Inferior parietal cortex (tissue), 1 donor: ENCODE data around the gene ABCG2.
"Not testable (repeated sequence)": the region's sequence is repeated elsewhere in the genome, so short reads cannot be mapped to it uniquely, and the experiment has no call there.

Source experiments
- DNase-seq: peaks from one replicate; pipeline ENCODE4 v3.0.0-alpha.2; 2016; ENCODE audit errors: extremely low spot score

The ABCG2 gene

GRCh38 chr4:88112856-88113255 is 45.6 kb downstream of the ABCG2 start:
- DNase-seq = no peak

DNA sequence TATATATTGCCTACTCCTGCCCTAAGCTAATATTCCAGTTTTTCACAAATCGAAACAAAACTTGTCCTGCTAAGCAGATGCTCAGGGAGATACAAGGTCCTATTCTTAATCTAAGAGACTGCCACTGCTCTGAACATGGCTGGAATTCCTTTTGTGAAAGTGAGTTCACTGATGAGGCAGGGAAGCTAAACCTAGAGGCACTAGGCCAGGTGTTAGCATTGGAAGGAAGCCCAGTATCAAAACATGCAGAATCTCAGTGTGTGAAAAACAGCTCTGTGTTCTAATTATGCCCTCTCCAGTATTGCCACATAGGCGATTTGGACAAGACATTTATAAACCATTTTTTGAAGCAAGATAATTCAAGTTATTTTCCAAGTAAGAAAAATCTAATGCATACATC is 47.6 kb downstream of the ABCG2 start:
- no peak for DNase-seq

DNA sequence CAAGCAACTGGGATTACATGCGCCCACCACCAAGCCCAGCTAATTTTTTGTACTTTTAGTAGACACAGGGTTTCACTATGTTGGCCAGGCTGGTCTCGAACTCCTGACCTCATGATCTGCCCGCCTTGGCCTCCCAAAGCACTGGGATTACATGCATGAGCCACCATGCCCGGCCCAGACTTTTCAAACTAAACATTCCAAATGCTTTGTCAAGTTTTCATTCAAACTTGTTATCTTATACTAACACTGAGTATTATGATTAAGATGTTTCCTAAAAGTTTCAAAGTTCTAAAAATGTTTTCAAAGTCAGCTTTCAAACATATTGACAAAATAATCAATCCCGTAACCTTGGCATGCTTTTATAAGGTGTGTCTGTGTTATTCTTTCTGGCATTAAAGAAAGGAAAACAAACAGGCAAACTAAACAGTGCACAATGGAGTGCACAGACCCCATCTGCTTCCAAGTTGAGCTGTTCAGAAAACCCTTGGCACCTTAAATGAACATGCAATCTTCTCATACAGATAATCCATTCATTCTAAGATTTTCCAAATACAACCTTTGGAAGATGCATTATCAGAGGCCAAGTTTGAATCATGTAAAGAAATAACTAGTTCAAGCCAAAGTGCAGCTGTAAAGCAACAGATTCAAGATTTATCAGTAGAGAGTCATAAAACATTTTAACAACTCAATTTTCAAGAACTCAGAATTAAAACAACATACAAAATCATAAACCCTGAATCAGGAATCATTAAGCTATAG is 49.1 kb downstream of the ABCG2 start:
- no peak for DNase-seq

GRCh38 chr4:88108747-88109122 is 49.7 kb downstream of the ABCG2 start:
- no peak for DNase-seq

- not testable (repeated sequence) for DNase-seq
Observed at GRCh38 chr4:88108108-88108465, 50.4 kb downstream of the ABCG2 start.

DNA sequence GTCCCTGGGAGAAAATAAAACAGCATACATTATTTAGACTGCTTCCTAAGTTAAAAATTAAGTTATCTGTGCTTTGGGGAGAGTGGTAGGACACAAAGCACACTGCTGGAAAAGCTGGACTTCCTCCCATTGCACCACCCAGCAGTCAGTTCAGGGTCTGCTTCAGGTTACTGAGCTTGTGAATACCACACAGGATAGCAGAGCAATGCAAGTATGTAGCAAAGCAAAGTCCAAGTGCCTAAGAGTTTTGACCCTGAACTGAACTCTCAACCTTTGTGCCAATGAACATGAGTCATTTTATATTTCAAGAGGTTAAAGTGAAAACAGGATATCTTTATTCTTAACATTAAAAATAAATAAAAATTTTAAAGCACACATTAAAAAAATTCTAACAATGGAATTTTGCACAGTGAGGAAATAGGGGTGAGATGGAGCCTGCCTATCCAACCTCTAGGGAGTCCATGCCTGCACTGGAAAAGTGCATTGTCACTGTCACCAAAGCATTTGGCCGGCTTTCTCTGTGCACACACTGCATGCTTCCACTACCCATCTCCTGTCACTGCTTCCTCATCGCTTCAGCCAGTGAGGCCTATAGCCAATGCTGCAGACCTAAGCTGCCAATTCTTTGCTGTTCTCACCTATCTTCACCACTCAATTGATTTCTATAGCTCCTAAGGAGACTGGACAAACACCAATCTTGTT is 50.9 kb downstream of the ABCG2 start:
- no peak for DNase-seq

GRCh38 chr4:88106205-88106604 is 52.2 kb downstream of the ABCG2 start:
- DNase-seq = no peak

- no peak for DNase-seq
Observed at GRCh38 chr4:88104902-88105610, 53.4 kb downstream of the ABCG2 start.

- no peak for DNase-seq
Observed at GRCh38 chr4:88102026-88102425, 56.4 kb downstream of the ABCG2 start.

- no peak for DNase-seq
Observed at GRCh38 chr4:88101165-88101564, 57.3 kb downstream of the ABCG2 start.

DNA sequence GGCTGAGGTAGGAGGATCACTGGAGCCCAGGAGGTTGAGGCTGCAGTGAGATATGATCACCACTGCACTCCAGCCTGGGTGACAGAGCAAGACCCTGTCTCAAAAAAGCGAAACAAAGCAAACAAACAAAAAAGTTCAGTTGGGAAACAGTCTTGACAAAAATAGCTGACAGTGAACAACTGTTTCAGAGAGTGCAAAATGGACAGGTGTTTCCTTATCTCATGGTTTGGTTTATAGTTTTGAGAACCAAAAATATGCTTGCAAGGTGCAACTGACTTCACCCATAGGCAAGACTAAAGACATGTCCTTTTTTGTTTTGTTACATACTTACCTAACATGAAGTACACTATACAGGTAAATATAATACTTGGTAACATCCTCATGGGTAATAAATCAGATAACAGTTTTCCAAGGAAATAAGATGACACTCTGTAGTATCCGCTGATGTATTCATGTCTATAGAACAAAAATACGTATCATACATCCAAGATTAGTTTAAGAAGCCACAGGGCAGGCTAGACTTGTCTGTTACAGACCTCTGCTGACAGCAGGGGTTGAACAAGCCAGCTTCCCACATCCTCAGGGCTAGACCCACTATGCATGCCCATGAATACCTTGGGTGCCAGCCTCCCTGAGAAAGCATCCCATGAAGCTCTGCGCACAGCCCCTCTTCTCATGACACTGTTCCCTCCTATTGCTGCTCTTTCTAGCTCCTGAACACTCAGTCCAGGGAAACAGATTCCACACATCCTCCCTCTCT is 59.3 kb downstream of the ABCG2 start:
- DNase-seq = no peak

GRCh38 chr4:88097781-88098180 is 60.7 kb downstream of the ABCG2 start:
- no peak for DNase-seq

GRCh38 chr4:88097301-88097700 is 61.1 kb downstream of the ABCG2 start:
- DNase-seq = no peak

DNA sequence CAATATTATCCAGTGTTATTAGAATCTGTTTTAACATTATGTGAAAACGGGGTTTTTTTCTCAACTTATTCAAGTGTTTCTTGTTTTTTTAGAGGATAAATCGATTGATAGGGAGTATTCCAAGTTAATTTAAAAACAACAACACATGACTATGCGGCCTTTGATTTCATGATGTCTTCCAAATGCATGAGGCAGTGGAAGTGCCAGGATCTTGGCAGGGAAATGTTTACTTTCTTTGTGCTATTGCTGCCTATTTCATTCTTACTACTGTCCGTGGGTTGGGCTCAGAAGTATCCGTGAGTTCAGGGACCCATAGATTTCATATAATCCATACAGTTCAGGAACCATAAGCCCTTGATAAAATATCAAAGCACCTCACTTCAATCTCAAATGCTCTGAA is 64.6 kb downstream of the ABCG2 start:
- no peak for DNase-seq

GRCh38 chr4:88091378-88091777 is 67.1 kb downstream of the ABCG2 start:
- no peak for DNase-seq

GRCh38 chr4:88090898-88091297 is 67.5 kb downstream of the ABCG2 start:
- no peak for DNase-seq

GRCh38 chr4:88087004-88087403 is 71.4 kb downstream of the ABCG2 start:
- DNase-seq = no peak

- DNase-seq = no peak
Observed at GRCh38 chr4:88080626-88081025, 77.8 kb downstream of the ABCG2 start.

DNA sequence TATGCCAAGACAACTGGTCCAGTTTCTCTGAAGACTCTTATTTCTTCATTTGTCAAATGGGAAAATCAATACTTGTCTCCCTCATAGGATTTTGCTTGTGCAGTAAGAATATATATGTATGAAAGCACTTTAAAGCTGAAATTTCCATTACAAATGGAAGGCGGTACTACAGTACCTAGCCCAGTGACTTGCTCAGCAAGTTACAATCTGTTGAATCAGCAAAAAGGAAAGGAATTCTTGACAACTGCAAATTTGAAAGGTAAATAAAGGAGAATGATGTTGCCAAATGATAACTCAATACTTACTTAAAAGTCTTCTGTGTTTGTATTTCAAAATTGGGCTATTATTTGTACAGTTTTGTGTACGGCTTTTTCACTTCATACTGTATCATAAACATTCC is 79.9 kb downstream of the ABCG2 start:
- no peak for DNase-seq

DNA sequence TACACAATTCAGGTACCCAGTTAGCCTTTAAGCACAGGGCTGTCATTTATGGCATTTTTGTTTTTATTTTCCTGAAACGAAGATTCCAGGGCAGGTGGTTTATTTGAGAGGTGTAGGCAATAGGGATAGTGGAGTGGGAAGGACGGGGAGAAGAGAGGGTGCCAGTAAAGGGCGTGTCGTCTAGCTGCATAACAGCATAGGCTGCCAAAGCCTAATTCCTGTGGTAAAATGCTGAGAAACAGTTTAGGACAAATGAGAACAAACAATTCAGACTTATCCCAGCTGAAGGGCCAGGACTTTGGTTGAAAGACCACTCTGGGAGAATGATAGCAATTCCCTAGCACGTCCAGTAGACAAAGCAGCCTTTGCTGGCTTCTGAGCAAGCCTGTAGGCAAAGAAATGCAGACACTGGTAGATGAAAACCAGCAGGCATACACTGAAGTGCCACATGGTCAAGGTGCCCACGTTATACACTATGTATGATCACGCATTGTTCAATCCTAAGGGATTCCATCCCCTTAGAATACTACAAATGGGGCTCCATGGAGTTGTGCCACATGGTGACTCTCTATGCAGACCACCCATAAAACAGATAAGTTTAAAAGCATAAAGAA is 80.4 kb downstream of the ABCG2 start:
- no peak for DNase-seq

DNA sequence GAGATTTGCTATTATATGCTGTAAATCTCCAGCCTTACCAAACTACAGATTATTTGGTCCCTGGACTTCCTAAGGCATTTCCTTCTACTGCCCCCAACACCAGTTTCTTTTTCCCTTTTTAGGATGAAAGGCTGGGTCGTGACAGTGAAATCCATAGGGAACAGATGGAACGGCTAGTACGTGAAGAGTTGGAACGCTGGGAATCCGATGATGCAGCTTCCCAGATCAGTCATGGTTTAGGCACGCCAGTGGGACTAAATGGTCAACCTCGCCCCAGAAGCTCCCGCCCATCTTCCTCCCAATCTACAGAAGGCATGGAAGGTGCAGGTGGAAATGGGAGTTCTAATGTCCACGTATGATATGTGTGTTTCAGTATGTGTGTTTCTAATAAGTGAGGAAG is 83.1 kb downstream of the ABCG2 start:
- DNase-seq = no peak

GRCh38 chr4:88070031-88070430 is 88.4 kb downstream of the ABCG2 start:
- no peak for DNase-seq
